HuH-7 (cell line): ENCODE data around the gene KIF6.
"Not testable (repeated sequence)": the region's sequence is repeated elsewhere in the genome, so short reads cannot be mapped to it uniquely, and the experiment has no call there.

ENCODE experiments used
- DNase-seq: peaks from one replicate; pipeline ENCODE4 v3.0.0; 2011; ENCODE audit warnings: low spot score

KIF6 gene

DNA sequence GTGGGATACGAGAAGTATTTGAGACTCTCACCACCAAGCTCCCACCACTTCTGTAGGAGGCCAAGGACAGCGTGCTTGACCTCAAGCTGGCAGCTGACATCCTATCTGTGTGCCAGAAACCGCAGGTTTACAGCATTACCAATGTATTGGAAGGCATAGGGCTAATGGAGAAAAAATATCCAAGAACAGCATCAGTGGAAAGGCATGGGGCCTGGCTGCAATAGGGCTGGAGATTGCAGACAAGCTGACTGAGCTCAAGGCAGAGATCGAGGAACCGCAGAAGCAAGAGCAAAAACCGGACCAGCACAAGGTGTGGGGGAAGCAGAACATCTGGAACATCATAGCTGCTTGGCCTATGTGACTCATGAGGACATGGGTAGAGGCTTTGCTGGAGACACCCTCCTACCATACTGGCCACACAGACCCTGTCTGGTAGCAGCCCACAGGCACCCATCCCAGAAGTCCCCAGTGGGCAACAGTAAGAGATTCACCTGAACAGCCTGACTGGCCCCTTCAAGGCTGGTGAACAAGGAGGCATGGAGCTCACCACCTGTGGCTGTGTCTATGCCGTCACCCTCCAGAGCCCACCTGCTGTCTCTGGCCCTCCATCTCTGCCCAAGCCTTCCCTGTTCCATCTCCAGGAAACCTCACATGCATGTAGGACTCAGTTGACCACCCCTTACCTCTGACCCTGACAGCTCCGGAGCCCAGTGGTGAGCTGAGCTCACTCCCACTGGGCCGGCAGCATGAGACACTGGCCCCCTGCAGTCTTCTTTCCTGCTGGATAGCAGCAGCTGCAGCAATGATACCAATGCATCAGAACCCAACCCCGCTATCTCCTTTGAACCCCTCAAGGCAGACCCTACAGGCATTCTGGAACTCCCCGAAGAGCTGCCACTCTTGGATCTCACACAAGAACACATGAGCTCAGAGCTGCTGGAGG is 171.1 kb downstream of the KIF6 start:
- DNase-seq = no peak

DNA sequence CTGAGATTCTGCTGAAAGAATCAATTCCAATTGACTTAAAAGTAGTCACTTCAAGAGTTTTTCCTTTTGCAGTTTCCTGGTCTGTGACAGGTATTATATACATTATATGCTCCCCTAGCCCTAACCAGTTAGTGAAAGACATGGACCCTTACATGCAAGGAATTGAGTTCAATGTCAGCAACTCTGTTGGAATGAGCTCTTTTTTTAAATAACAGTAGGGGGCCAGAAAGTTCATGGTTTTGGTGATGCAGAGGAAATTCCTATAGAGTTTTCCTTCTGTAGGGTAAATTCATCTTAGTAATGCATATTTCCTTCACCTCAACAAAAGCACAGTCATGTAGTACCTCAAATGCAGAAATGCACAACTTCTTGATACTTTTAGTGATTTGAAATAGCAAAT is 172.2 kb downstream of the KIF6 start:
- DNase-seq = no peak

DNA sequence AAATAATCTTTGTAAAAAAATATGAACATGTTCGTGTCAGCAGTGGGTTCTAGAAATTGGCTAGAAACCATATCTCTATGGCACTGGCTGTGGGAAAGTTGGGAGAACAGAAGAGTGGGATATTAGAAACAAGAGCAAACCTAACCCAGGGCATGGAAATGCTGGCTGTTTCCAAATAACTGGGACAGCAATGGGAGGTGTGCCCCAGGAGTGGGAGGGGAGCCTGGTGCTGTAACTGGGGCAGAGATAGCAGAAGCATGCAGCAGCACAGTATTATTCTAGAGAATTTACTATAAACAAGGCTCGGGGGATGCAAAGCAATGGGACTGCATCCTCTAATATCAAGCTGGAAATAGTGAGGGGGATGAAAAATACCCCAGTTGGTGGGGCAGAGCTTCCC is 175.0 kb downstream of the KIF6 start:
- no peak for DNase-seq

DNA sequence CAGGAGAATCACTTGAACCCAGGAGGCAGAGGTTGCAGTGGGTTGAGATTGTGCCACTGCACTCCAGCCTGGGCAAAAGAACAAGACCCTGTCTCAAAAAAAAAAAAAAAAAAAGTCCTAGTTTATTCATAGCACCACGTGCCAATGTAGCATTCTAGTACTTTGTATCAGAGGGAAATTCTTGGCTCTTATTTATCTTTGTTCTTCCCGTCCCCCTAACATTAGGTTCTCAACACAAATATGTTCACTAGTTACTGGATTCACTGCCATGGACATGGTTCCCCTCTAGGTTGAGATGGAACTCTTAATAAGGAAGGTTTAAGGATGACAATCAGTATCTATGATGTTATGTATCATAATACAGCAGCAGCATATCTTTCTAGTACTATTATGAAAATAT is 178.5 kb downstream of the KIF6 start:
- no peak for DNase-seq

DNA sequence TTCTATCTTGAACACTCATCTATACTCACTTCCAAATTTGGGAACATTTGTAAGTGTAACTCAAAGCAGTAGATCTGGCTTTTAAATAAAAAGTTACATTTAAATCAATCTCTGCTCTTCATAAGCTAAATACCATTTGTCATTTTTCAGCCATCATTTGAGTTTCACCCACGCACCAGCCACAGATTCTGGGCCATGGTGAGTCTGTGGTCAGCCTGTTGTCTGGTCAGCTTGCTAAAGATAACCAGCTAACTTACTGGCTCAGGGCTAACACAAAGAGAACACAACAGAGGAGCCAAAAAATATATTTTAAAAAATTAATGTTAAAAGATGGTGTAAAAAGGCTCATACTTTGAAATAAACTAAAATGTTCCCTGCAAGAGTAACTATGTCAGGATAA is 181.3 kb downstream of the KIF6 start:
- DNase-seq = no peak

DNA sequence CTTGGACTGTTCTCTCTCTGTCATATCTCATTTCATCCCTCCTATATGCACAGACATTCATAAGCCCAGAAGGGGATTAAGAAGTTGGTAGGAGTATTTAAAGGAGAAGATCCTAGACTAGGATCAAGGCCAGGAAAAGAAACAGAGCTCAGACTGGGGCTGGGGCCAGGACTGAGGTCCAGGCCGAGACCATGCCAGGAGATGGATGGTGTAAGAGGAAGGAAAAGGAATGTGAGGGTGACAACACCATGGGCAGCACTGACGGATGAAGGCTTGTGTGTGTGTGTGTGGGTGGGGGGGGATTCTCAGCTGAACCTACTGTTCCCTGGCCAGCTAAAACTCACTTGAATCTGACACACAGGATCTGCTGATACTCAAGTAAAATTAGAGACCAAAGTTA is 182.1 kb downstream of the KIF6 start:
- no peak for DNase-seq

DNA sequence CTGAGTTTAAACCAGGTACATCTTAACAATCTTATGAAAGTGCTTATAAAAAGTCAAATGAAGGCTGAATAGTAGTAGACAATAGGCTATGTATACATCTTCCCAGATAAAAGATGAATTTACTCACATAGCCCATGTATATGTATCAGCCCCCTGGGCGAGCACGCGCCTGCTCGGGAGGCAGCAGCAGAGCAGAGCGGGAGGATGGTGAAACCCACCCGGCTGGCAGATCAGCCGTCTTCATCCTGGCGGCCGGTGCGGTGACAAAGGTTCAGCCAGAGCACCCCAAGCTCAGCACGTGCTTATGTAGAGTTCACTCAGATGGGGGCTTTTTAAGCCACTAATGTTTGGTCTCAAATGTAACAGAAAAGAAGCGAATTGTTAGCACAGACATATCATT is 184.8 kb downstream of the KIF6 start:
- DNase-seq = no peak

DNA sequence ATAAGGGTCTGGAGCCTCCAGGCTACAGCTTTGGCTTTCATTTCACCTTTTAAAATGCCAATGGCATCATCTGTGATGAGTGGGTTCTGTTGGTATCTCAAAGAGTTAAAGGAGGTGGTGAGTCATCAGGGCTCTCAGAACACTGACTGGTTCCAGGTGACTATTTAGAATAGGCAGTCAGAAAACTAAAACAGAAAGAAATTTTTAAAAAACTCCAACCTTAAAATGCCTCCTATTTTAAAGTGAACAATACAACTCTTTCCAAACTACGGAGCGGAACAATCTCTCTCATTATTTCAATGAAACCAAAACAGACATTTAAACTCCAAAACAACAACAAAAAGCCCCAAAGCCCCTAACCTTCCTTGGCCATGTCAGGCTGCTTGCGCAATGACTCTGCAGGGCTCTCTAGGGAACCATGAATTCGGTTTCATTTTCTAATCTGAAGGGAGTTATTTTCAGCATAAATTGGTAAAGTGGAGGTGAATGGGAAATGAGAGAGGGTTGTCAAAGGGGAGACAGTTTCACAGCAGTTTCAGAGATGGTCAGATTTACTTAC is 194.9 kb downstream of the KIF6 start:
- DNase-seq = no peak

DNA sequence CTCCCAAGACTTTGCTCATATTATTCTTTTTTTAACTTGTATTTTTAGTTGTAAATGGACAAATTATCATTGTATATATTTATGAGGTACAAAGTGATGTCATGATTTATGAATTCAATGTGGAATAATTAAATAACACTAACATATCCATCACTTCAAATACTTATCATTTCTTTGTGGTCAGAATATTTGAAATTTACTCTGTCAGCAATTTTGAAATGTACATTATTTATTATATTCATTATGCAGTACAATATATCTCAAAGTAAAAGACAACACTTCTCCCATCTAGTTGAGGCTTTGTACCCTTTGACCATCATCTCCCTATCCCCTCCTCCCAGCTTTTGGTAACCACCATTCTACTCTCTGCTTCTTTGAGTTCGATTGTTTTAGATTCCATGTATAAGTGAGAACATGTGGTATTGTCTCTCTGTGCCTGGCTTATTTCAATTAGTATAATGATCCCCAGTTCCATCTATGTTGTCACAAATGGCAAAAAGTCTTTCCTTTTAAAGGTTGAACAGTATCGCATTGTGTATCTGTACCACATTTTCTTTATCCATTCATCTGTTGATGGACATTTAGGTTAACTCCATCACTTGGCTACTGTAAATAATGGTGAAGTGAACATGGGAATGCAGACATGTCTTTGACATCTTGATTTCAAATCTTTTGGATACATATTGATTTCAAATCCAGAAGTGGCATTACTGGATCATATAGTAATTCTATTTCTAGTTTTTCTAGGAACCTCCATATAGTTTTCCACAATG is 197.2 kb downstream of the KIF6 start:
- DNase-seq = no peak

DNA sequence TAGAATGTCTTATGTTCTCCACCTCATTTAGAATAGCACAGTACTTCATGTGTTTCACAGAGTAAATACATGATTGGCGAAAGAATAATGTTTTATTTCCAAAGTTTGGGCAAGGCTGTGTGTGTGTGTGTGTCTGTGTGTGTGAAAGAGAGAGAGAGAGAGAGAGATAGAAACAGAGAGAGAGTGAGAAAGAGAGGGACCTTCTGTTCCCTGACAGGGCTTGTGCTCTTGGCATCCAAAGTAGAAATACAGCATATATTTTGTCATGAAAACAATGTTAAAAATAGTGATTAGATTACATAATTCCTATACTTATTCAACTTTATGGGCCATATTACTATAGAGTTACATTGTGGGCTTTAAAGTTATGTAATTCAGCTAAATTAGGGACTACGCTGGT is 201.2 kb downstream of the KIF6 start:
- DNase-seq = no peak

DNA sequence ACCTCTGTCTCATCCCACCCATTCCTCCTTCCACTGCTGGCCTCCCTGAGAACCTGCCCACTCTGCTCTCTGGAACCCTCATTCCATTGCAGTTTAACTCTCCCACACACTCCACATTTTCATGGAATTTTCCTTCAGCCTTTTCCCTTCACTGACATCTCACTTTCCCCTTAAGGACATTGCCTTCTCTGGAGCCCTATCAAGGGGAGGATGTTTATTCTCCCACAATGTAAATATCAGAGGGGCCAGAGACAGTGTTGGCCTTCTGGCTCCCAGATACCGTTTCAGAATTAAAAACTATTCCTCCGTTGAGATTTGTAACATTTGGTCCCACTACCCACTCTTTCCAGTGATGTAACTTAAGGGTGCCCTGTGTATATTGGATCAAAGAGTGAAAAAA is 203.2 kb downstream of the KIF6 start:
- peak; percentile 3 for DNase-seq

DNA sequence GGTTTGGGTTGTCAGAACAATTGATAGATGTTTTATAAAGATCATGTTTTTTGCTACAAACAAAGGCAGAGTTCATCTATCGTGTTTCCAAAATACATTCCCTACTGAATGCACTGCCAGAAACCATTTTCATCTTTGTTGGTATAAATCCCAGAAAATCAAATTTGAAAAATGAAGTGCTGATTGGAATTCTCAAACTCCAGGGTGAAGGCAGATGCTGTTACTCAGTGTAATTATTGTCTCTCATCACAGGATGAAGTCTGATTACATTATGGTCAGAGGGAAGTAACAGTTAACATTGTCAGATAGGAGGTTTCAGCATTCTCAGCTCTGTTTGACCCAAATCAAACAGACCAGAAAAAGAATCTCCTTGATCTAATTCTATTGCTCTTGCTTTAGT is 204.3 kb downstream of the KIF6 start:
- no peak for DNase-seq

DNA sequence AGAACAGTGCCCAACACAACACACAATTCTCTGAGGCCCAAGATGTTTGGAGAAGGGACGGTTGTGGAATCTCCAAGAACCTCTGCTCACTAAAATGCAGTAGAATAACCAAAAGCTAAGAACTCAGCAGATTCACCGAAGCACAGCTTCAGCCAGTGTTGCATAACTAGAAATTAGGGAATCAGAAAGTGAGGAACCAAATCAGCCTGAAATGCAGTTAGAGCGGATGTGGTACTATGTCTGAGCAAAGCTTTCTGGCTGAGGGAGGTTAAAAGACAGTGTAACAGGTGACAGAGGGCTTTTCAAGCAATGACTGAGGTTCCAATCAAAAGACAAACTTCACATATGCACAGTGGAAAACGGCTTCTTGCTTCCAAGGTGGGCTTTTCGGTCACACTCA is 204.8 kb downstream of the KIF6 start:
- DNase-seq = no peak

DNA sequence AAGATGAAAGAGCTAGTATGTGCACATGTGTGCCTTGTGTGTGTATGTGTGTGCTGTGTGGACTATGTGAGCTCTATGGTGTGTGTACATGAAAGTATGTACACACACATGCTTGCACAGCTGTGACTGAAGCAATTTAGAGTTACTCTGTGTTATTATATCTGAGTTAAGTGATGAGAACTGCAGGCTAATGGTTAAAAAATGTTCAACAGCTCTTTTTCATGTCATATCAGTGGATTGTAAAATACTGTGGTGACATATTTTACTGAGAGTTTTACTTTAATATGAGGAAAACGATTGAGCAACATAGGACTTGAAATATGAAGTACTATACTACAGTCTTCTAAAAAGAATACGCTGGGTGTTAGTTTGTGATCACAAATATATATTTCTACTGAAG is 207.0 kb downstream of the KIF6 start:
- DNase-seq = no peak

DNA sequence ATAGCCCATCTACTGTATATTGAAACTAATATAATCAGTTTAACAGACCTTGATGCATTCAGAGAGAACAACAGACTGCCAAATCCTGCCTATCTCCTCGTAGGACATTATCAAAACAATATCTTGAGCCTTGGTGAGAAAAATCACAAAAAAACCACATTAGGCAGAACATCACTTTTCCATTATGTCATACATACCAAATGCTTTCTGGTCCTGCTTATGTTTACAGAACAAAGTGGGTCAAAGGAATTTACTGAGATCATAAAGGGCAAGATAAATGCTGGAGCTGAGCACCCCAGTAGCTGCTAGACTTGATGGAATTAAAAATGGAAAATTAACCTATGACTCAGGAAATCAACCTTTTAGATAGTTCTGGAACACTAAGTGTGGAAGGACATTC is 207.5 kb downstream of the KIF6 start:
- no peak for DNase-seq

DNA sequence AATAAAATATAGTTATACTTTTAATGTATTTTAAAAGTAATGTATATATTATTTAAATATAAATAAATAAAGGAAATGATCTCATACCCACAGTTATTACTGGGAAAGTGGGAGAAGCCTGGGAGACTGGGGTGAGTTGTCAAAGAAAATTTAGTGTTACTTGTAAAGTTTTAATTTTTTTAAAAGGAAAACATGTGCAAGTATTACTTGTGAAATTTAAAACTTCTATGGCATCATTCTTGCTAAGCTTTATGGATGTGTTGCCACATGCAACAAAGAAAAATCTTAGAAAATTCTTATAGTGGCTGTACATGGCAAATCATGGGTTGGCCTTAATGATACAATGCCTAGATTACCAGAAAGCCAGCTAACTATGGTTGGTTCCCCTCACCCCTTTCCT is 208.7 kb downstream of the KIF6 start:
- DNase-seq = no peak

DNA sequence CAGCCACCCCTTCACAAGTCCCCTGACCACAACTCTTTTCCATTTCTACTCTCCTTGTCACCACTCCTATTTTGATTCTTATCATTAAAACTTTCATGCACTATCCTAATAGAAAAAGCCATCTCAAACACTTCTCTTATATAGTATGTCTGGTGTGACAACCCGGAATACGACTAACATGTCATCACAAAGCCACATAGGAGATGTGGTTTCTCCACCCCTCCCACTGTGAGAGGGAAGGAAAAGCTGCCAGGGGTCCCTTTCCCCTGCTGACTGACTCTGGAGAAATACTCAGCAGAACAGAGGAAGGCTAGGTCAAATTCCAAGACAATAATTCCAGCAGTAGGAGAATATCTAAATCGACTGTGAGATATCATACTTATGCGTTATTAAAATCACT is 209.7 kb downstream of the KIF6 start:
- DNase-seq = no peak

DNA sequence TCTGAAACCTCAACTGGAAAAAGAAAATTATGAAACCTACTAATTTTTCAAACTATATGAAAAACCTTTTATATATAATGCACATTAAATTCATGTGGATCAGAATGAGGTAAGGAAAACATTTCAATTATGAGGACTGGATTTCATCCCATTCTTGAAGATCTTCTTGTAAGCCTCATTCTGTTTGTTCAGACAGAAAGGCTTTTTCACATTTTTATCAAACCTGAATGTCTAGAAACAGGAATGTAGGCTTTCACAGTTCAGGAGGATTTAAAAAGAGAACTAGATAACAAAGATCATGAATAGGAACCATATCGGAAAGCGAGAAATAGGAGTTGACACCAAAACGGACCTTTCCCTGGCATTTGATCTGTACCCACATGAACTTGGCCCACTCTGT is 210.2 kb downstream of the KIF6 start:
- no peak for DNase-seq

DNA sequence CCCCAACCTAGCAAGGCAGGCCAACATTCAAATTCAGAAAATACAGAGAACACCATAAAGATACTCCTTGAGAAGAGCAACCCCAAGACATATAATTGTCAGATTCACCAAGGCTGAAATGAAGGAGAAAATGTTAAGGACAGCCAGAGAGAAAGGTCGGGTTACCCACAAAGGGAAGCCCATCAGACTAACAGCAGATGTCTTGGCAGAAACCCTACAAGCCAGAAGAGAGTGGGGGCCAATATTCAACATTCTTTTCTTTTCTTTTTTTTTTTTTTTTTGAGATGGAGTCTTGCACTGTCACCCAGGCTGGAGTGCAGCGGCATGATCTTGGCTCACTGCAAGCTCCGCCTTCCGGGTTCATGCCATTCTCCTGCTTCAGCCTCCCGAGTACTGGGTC is 215.4 kb downstream of the KIF6 start:
- DNase-seq = not testable (repeated sequence)

DNA sequence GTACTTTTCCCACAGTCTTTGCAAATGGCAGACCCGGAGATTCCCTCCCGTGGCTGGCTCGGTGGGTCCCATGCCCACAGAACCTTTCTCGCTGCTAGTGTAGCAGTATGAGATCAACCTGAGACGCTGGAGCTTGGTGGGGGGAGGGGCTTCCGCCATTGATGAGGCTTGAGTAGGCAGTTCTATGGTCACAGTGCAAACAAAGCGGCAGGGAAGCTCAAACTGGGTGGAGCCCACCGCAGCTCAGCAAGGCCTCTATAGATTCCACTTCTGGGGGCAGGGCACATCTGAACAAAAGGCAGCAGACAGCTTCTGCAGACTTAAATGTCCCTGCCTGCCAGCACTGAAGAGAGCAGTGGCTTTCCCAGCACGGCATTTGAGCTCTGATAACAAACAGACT is 216.7 kb downstream of the KIF6 start:
- no peak for DNase-seq

DNA sequence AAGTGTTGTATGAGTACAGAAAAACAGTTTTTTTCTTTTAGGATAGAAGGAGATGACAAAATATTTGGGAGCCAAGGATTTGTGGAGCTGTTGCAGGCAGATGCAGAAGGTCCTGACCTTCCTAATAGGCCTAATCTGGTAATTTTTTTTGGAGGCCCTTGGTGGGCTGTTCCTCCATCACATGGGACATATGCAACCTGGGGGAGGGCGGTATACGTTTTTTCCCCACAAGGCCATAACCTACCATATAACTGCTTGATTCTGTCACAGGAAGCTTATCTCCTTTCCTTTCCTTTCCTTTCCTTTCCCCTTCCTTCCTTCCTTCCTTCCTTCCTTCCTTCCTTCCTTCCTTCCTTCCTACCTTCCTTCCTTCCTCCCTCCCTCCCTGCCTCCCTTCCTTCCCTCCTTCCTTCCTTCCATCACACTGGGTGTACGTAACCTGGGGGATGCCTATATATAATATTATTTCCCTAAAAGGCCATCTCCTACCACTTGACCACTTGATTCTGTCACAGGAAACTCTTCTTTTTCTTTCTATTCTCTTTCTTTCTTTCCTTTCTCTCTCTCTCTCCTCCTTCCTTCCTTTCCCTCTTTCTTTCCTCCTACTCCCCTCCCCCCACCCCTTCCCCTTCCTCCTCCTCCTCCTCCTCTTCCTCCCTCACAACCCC is 217.7 kb downstream of the KIF6 start:
- no peak for DNase-seq

DNA sequence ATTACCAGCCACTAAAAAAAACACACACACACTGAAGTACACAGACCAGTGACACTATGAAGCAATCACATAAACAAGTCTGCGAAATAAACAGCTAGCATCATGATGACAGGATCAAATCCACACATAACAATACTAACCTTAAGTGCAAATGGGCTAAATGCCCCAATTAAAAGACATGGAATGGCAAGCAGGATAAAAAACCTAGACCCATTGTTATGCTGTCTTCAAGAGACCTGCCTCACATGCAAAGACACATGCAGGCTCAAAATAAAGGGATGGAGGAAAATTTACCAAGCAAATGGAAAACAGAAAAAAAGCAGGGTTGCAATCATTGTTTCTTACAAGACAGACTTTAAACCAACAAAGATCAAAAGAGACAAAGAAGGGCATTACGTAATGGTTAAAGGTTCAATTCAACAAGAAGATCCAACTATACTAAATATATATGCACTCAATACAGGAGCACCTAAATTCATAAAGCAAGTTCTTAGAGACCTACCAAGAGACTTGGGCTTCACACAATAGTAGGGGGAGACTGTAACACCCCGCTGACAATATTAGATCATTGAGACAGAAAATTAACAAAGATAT is 222.7 kb downstream of the KIF6 start:
- not testable (repeated sequence) for DNase-seq
